Lower leg skin (tissue), 3 donors: Measurements from ENCODE around the gene ACTR5.

ENCODE experiments used
- CTCF ChIP-seq, 3 donors: fragments of 450-650 bp; IDR thresholded peaks; one replicate each; pipeline ENCODE4 v1.5.1; 2016; ENCODE audit warnings: antibody characterized with exemption in 3 of 3, mild to moderate bottlenecking in 3 of 3, moderate library complexity in 2 of 3
- POLR2A ChIP-seq, 2 donors: fragments of 450-650 bp; IDR thresholded peaks; one replicate each; pipeline ENCODE4 v1.6.1; 2016 to 2017; ENCODE audit warnings: antibody characterized with exemption in 2 of 2, mild to moderate bottlenecking in 1 of 2, moderate library complexity in 1 of 2

GRCh38 chr20:38731738-38732113 is 16.5 kb upstream of the ACTR5 start:
- no peak for TF ChIP-seq POLR2A (IDR thresholded peaks at IDR 0.05)
- no peak for TF ChIP-seq CTCF (IDR thresholded peaks at IDR 0.05)
